PC-3 (cell line): Measurements from ENCODE around the gene ZNF132. TPM values are rescaled to one million over a fixed set of nuclear protein-coding genes. Genes with fewer than 3 reads are reported as not detected.
"Not testable (repeated sequence)": the region's sequence is repeated elsewhere in the genome, so short reads cannot be mapped to it uniquely, and the experiment has no call there.

ENCODE experiments used
- ATAC-seq: fragments of 200-7000 bp; cut with Tn5 transposase; 2 replicates; pipeline ENCODE4 v1.9.1; 2020; ENCODE audit warnings: mild to moderate bottlenecking, moderate library complexity
- BruUV-seq: library from RNA; stranded (reverse); fragments of 400-500 nt; replicated peaks from 2 replicates; lab custom pipeline; 2021; lab: Mats Ljungman, UMichigan
- CTCF ChIA-PET: fragments of 300-600 bp; sonication (Branson Sonifier 250); formaldehyde crosslinking; loops from one replicate; lab custom pipeline; 2022; ENCODE audit warnings: antibody characterized with exemption; lab: Charles Lee
- POLR2A ChIA-PET: fragments of 300-600 bp; sonication (Branson Sonifier 250); formaldehyde crosslinking; loops from one replicate; lab custom pipeline; 2022; ENCODE audit warnings: antibody characterized with exemption; ENCODE audit not compliant: unreplicated experiment; lab: Charles Lee
- DNase-seq: peaks from one replicate; pipeline ENCODE4 v3.0.0-alpha.2; 2015
- H2AFZ ChIP-seq: fragments of 300-600 bp; sonication (generic); 2 replicates; pipeline ENCODE4 v1.6.0; 2016; ENCODE audit warnings: antibody characterized with exemption, low read length
- H3F3A ChIP-seq: fragments of 300-600 bp; sonication (generic); one replicate; pipeline ENCODE4 v1.6.0; 2017; ENCODE audit warnings: antibody characterized with exemption, low read length, control low read depth, mild to moderate bottlenecking; ENCODE audit not compliant: unreplicated experiment
- H3K27ac ChIP-seq: fragments of 300-600 bp; sonication (generic); 2 replicates; pipeline ENCODE4 v1.5.1; 2016; ENCODE audit warnings: mild to moderate bottlenecking, low read length
- H3K27me3 ChIP-seq: fragments of 300-600 bp; sonication (generic); 2 replicates; pipeline ENCODE4 v1.6.1; 2016; ENCODE audit warnings: low read length, mixed read lengths
- H3K36me3 ChIP-seq: fragments of 300-600 bp; sonication (generic); 2 replicates; pipeline ENCODE4 v1.6.1; 2016; ENCODE audit warnings: low read depth, mixed run types, low read length, mixed read lengths
- H3K4me1 ChIP-seq: fragments of 300-600 bp; sonication (generic); 2 replicates; pipeline ENCODE4 v1.5.1; 2016; ENCODE audit warnings: low read length; ENCODE audit not compliant: insufficient read depth
- H3K4me2 ChIP-seq: fragments of 300-600 bp; sonication (generic); 2 replicates; pipeline ENCODE4 v1.6.0; 2016; ENCODE audit warnings: low read length
- H3K4me3 ChIP-seq: fragments of 300-600 bp; sonication (generic); 2 replicates; pipeline ENCODE4 v1.5.1; 2016; ENCODE audit warnings: mild to moderate bottlenecking, low read length, mixed read lengths
- H3K79me2 ChIP-seq: fragments of 300-600 bp; sonication (generic); 2 replicates; pipeline ENCODE4 v1.6.1; 2017; ENCODE audit warnings: low read length, mixed read lengths
- H3K9ac ChIP-seq: fragments of 300-600 bp; sonication (generic); 2 replicates; pipeline ENCODE4 v1.6.0; 2016; ENCODE audit warnings: mild to moderate bottlenecking, low read length
- H3K9me2 ChIP-seq: fragments of 300-600 bp; sonication (generic); replicated peaks from 2 replicates; pipeline ENCODE4 v1.6.1; 2016; ENCODE audit warnings: mixed run types, low read length, mixed read lengths
- H3K9me3 ChIP-seq: fragments of 300-600 bp; sonication (generic); 2 replicates; pipeline ENCODE4 v1.6.1; 2016; ENCODE audit warnings: low read length, mixed read lengths
- H4K20me1 ChIP-seq: fragments of 300-600 bp; sonication (generic); 2 replicates; pipeline ENCODE4 v1.6.1; 2016; ENCODE audit warnings: low read length, mixed read lengths
- EZH2 ChIP-seq: fragments of 300-600 bp; sonication (generic); IDR thresholded peaks from one replicate; pipeline ENCODE4 v1.6.1; 2017; ENCODE audit warnings: antibody characterized with exemption, mild to moderate bottlenecking, low read length; ENCODE audit not compliant: unreplicated experiment
- EZH2phosphoT487 ChIP-seq: fragments of 300-600 bp; sonication (generic); IDR thresholded peaks from 2 replicates; pipeline ENCODE4 v1.6.1; 2018; ENCODE audit warnings: mild to moderate bottlenecking, antibody characterized with exemption, low read length, borderline replicate concordance
- intact Hi-C: fragments of 100-400 bp; cut with micrococcal nuclease; formaldehyde crosslinking; loops from 2 replicates; pipeline ENCODE4 v1.9.0; 2023
- total RNA-seq: library from RNA; depleted of rRNA; stranded (reverse); fragments of >200 nt; gene quantifications from 2 replicates; pipeline ENCODE4 v1.2.3, GENCODE V29; 2014
- TF ChIP-seq, protein P1 (sequence below): fragments of 300-600 bp; sonication (generic); conservative IDR thresholded peaks from 2 replicates; pipeline ENCODE4 v1.5.1; 2017; ENCODE audit warnings: antibody characterized with exemption, low read depth, mild to moderate bottlenecking, low read length

Gene ZNF132
- total RNA-seq, 1 experiment from 2014 or later: not detected

DNA sequence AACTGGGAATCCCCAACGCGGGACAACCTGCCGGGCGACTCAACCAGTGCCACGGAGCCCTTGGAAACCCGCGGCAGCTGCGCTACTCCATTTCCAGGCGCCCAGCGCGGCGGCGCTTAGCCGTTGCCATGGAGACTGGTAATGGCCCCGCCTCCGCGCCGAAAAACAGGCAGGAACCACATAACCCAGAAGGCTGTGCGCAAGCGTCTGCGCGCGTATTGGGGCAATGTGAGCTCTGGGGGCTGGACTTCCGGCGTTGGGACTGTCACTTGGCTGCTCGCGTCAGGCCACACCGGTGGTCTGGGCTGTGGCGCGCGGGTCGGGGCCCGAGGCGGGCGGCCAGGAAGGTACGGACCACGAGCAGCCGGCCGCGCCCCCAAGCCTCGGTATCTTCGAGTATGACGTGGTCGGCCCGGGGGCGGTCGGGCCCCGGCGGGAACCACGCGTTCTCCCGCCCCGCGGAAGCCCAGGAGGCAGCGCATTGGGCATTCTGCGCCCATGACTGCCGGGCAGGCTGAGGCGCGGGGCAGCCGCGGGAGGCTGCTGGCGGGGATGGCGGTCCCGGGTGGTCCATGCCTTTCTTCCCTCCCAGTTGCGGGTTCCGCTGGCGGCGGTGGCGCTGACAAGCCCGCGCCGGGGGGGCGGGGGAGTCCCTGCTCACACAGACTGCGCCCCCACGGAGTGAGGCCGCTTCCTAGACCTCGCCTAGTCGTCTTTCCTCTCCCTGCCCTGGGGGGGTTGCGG, 11.6 kb upstream of the ZNF132 start, which contains the start of gene ZNF324B:
Gene ZNF324B (plus strand): TSS at position 265 of the 744 bp plus-strand sequence. CDS start 2,080 bp downstream, outside the sequence.
- no TSS peak for BruUV-seq
- no peak for TF ChIP-seq EZH2
- no peak for TF ChIP-seq EZH2phosphoT487
- TF ChIP-seq, protein P1, sequence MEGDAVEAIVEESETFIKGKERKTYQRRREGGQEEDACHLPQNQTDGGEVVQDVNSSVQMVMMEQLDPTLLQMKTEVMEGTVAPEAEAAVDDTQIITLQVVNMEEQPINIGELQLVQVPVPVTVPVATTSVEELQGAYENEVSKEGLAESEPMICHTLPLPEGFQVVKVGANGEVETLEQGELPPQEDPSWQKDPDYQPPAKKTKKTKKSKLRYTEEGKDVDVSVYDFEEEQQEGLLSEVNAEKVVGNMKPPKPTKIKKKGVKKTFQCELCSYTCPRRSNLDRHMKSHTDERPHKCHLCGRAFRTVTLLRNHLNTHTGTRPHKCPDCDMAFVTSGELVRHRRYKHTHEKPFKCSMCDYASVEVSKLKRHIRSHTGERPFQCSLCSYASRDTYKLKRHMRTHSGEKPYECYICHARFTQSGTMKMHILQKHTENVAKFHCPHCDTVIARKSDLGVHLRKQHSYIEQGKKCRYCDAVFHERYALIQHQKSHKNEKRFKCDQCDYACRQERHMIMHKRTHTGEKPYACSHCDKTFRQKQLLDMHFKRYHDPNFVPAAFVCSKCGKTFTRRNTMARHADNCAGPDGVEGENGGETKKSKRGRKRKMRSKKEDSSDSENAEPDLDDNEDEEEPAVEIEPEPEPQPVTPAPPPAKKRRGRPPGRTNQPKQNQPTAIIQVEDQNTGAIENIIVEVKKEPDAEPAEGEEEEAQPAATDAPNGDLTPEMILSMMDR: no peak
- CTCF ChIA-PET: interaction anchor here (0.6 to 1.0 kb wide), 2 partner anchors 16 to 67 kb away, joined by 3 read pairs; no protein-coding TSS in a partner anchor

DNA sequence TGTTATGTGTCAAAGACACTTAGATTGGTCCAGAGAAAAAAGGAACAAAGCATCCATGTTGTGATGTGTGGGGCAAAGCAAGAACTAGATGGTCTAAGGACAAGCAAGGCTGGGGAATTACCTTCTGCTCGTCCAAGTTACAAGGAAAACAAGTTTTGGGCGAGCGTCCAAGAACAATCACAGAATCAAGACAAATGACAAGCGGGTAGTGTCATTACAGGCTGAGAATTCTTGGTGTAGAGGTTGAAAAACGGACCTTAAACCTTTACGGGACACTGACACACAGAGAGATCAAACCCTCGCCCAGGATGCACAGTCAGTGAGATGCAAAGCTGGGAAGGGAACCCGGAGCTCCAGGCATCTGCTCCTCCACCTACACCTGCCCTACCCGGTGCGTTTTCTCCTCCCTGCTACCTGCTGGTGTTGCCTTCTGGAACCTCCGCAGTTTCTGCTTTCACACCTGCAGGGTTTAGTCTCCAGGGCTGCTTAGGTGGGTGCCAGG, 11.0 kb upstream of the ZNF132 start:
- H4K20me1 ChIP-seq: no peaks in the 10 kb centered on the region
- H3K79me2 ChIP-seq: peaks cover 4% of the 10 kb centered on the region; the same call in 1 of the 2 replicates
- no peaks in the 10 kb centered on the region for H3K36me3 ChIP-seq
- no TSS peak for BruUV-seq
- peaks cover 25% of the 10 kb centered on the region for H3K9me3 ChIP-seq
- H3K9ac ChIP-seq: 0 out of 2 replicates have a peak overlapping the region, but pooled peaks have one; percentile 73
- no peaks in the 10 kb centered on the region for H3K9me2 ChIP-seq
- no peaks in the 10 kb centered on the region for H3F3A ChIP-seq
- TF ChIP-seq, protein P1: no peak
- no peak for TF ChIP-seq EZH2
- no peak for TF ChIP-seq EZH2phosphoT487
- peak overlapping the region; percentile 90 for H3K4me2 ChIP-seq
- ChIA-PET POLR2A (interaction anchor here (0.7 kb wide), 1 partner anchor 32 kb away, joined by 3 read pairs; no protein-coding TSS in a partner anchor), CTCF (interaction anchor here (0.6 to 1.0 kb wide), 2 partner anchors 15 to 68 kb away, joined by 3 read pairs; no protein-coding TSS in a partner anchor)
- intact Hi-C loops: loop anchor here (1.0 to 2.0 kb wide), 2 partner anchors 42 to 70 kb away; partner anchors contain the start of gene ZNF837
- H3K27ac ChIP-seq: no peak overlapping the region
- H2AFZ ChIP-seq: peak overlapping the region; percentile 93
- peak overlapping the region; percentile 74 for H3K4me3 ChIP-seq
- H3K27me3 ChIP-seq: no peaks in the 10 kb centered on the region
- peak; percentile 51 for DNase-seq
- peaks cover 5% of the 10 kb centered on the region for H3K4me1 ChIP-seq
- ATAC-seq: peak; percentile 52

More for the DNA sequence above, 11.6 kb upstream of the ZNF132 start, which contains the start of gene ZNF324B:
- no peaks in the 10 kb centered on the region for H4K20me1 ChIP-seq
- intact Hi-C loops: loop anchor here (1.0 to 2.0 kb wide), 2 partner anchors 42 to 71 kb away; partner anchors contain the start of gene ZNF837
- peak within 1 kb of the TSS; percentile 90 for H3K4me2 ChIP-seq
- peak; percentile 99 for DNase-seq
- peak; percentile 97 for ATAC-seq
- no peaks in the 10 kb centered on the region for H3K9me2 ChIP-seq
- peaks cover 4% of the 10 kb centered on the region; the same call in 1 of the 2 replicates for H3K79me2 ChIP-seq
- no peaks in the 10 kb centered on the region for H3F3A ChIP-seq
- peak within 1 kb of the TSS; percentile 74 for H3K4me3 ChIP-seq
- H3K36me3 ChIP-seq: 0 out of 2 replicates have a peak, but pooled peaks cover 2% of the 10 kb centered on the region
- peaks cover 5% of the 10 kb centered on the region for H3K4me1 ChIP-seq
- peak within 1 kb of the TSS; percentile 93 for H2AFZ ChIP-seq
- peak within 1 kb of the TSS; percentile 73 for H3K9ac ChIP-seq
- POLR2A ChIA-PET: interaction anchor here (0.6 kb wide), 1 partner anchor 146 kb away, joined by 3 read pairs; the partner anchor contains the start of gene ERVK3-1
- peaks cover 25% of the 10 kb centered on the region for H3K9me3 ChIP-seq
- H3K27me3 ChIP-seq: no peaks in the 10 kb centered on the region
- H3K27ac ChIP-seq: no peak within 1 kb of the TSS

DNA sequence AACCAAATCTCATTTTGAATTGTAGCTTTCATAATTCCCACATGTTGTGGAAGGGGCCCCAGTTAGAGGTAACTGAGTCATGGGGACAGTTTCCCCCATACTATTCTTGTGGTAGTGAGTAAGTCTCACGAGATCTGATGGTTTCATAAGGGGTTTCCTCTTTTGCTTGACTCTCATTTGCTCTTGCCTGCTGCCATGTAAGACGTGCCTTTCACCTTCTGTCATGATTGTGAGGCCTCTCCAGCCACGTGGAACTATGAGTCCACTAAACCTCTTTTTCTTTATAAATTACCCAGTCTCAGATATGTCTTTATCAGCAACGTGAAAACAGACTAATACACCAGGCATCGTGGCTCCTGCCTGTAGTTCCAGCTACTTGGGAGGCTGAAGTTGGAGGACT, 10.0 kb upstream of the ZNF132 start:
- H3K27me3 ChIP-seq, H3K9me2 ChIP-seq, H3F3A ChIP-seq, CTCF ChIA-PET, H3K4me3 ChIP-seq, H3K4me2 ChIP-seq, BruUV-seq, H3K27ac ChIP-seq, H3K79me2 ChIP-seq, H3K4me1 ChIP-seq, DNase-seq, H2AFZ ChIP-seq, ATAC-seq, H3K9ac ChIP-seq, H4K20me1 ChIP-seq, H3K36me3 ChIP-seq: not testable (repeated sequence)
- POLR2A ChIA-PET: interaction anchor here (0.7 kb wide), 1 partner anchor 31 kb away, joined by 3 read pairs; no protein-coding TSS in a partner anchor
- peaks cover 25% of the 10 kb centered on the region for H3K9me3 ChIP-seq
- intact Hi-C loops: loop anchor here (2.0 kb wide), 1 partner anchor 69 kb away; the partner anchor contains the start of gene ZNF837

DNA sequence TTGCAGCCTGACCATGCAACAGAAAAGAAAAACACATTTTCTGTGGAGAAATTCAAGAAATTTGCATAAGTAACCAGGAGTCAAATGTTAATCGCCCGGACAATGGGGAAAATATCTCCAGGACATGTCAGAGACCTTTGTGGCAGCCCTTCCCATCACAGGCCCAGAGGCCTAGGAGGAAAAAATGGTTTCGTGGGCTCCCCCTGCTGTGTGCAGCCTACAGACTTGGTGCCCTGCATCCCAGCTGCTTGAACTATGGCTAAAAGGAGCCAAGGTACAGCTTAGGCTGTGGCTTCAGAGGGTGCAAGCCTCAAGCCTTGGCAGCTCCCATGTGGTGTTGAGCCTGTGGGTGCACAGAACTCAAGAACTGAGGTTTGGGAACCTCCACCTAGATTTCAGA, 8.9 kb upstream of the ZNF132 start:
- H3K4me1 ChIP-seq, H4K20me1 ChIP-seq, DNase-seq, ATAC-seq, H2AFZ ChIP-seq, intact Hi-C loops, H3K9ac ChIP-seq, H3K27me3 ChIP-seq, H3K27ac ChIP-seq, BruUV-seq, H3K9me2 ChIP-seq, POLR2A ChIA-PET, H3K4me2 ChIP-seq, CTCF ChIA-PET, H3K36me3 ChIP-seq, H3K79me2 ChIP-seq, H3F3A ChIP-seq, H3K4me3 ChIP-seq: not testable (repeated sequence)
- H3K9me3 ChIP-seq: peaks cover 25% of the 10 kb centered on the region
